ENCODE measurements around the gene ALDH1A1. TPM values are rescaled to one million over a fixed set of nuclear protein-coding genes. Genes with fewer than 3 reads are reported as not detected.

ALDH1A1 gene
- total RNA-seq, 1 donor from 2014 or later = 1.5 TPM

DNA sequence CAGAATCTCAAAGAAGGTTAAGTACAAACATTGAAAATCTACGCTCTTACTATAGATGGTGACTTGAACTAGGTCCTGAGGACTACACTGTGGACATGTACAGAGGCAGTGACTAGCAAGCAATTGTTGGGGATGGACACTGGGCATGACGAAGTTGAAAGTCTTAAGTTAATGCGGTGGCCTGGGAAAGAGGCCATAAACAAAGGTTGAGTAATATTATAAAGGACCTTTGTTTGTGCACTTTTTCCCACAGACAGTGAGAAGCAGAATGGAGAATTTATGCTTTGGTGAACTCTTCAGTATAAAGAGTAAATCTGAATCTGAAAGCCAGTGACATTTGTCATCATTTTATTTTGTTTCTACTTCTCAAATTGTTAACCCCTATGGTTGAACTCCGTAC, 15.3 kb downstream of the ALDH1A1 start:
- H3K4me2 ChIP-seq (ENCODE audit: low read length) = no peak overlapping the region
- H3K4me1 ChIP-seq (ENCODE audit: insufficient read depth, low read length) = no peaks in the 10 kb centered on the region
- Mint-ChIP-seq H3K27me3 (ENCODE audit: low read depth, unreplicated experiment) (no peaks in the 10 kb centered on the region), H3K4me1 (ENCODE audit: low read depth, unreplicated experiment) (no peaks in the 10 kb centered on the region), H3K36me3 (ENCODE audit: low read depth, unreplicated experiment) (no peaks in the 10 kb centered on the region), H3K4me3 (ENCODE audit: unreplicated experiment) (no peak overlapping the region), H3K9me3 (ENCODE audit: unreplicated experiment) (no peaks in the 10 kb centered on the region), H3K27ac (ENCODE audit: unreplicated experiment) (no peak overlapping the region)
- no peaks in the 10 kb centered on the region for H3K79me2 ChIP-seq (ENCODE audit: insufficient read depth, low read length)
- no peak overlapping the region for H3K9ac ChIP-seq (ENCODE audit: low read length)
- no peaks in the 10 kb centered on the region for H3K27me3 ChIP-seq (ENCODE audit: insufficient read depth, low read length)
- TF ChIP-seq, protein P1, sequence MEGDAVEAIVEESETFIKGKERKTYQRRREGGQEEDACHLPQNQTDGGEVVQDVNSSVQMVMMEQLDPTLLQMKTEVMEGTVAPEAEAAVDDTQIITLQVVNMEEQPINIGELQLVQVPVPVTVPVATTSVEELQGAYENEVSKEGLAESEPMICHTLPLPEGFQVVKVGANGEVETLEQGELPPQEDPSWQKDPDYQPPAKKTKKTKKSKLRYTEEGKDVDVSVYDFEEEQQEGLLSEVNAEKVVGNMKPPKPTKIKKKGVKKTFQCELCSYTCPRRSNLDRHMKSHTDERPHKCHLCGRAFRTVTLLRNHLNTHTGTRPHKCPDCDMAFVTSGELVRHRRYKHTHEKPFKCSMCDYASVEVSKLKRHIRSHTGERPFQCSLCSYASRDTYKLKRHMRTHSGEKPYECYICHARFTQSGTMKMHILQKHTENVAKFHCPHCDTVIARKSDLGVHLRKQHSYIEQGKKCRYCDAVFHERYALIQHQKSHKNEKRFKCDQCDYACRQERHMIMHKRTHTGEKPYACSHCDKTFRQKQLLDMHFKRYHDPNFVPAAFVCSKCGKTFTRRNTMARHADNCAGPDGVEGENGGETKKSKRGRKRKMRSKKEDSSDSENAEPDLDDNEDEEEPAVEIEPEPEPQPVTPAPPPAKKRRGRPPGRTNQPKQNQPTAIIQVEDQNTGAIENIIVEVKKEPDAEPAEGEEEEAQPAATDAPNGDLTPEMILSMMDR (IDR thresholded peaks at IDR 0.05; ENCODE audit: insufficient read depth, low read depth, low read length) = no peak
- TF ChIP-seq EZH2 (IDR thresholded peaks at IDR 0.05; ENCODE audit: insufficient read depth, low read length) = no peak
- no peaks in the 10 kb centered on the region for H3K36me3 ChIP-seq (ENCODE audit: insufficient read depth, low read length)
- H3K4me3 ChIP-seq (ENCODE audit: insufficient read depth, low read depth, low read length) = no peak overlapping the region
- DNase-seq (ENCODE audit: low read depth) (no peak), FAIRE-seq (no peak)
- H4K20me1 ChIP-seq (ENCODE audit: insufficient read depth, low read length) = no peaks in the 10 kb centered on the region
- H3K9me3 ChIP-seq (ENCODE audit: insufficient read depth, low read depth, low read length) = no peaks in the 10 kb centered on the region
- no peak overlapping the region for H3K27ac ChIP-seq (ENCODE audit: low read depth, low read length)
- H2AFZ ChIP-seq (ENCODE audit: low read depth, low read length) = no peak overlapping the region

DNA sequence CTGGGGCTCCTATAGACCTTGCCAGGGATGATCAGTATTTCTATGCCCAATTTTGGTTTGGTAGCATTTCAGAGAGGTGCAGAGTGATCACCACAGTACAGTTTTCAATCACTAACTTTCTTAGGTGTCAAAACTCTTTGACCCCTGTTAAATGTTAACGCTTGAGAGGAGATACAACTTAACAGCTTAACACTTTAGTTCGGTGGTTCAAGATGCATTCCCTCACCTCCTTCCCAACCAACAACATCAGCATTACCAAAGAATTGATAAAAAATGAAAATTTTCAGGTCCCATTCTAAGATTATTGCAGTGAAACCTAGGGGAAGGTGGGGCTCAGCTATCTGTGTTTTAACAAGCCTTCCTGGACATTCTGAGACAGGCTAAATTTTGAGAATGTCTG, 16.2 kb downstream of the ALDH1A1 start:
- no peaks in the 10 kb centered on the region for H3K4me1 Mint-ChIP-seq (ENCODE audit: low read depth, unreplicated experiment)
- no peak overlapping the region for H3K4me3 Mint-ChIP-seq (ENCODE audit: unreplicated experiment)
- Histone ChIP-seq H3K79me2 (ENCODE audit: insufficient read depth, low read length) (no peaks in the 10 kb centered on the region), H4K20me1 (ENCODE audit: insufficient read depth, low read length) (no peaks in the 10 kb centered on the region), H3K9ac (ENCODE audit: low read length) (no peak overlapping the region), H3K27ac (ENCODE audit: low read depth, low read length) (no peak overlapping the region), H3K27me3 (ENCODE audit: insufficient read depth, low read length) (no peaks in the 10 kb centered on the region), H3K4me1 (ENCODE audit: insufficient read depth, low read length) (no peaks in the 10 kb centered on the region), H3K36me3 (ENCODE audit: insufficient read depth, low read length) (no peaks in the 10 kb centered on the region), H3K4me2 (ENCODE audit: low read length) (no peak overlapping the region), H3K9me3 (ENCODE audit: insufficient read depth, low read depth, low read length) (no peaks in the 10 kb centered on the region), H2AFZ (ENCODE audit: low read depth, low read length) (no peak overlapping the region), H3K4me3 (ENCODE audit: insufficient read depth, low read depth, low read length) (no peak overlapping the region)
- no peaks in the 10 kb centered on the region for H3K27me3 Mint-ChIP-seq (ENCODE audit: low read depth, unreplicated experiment)
- no peaks in the 10 kb centered on the region for H3K36me3 Mint-ChIP-seq (ENCODE audit: low read depth, unreplicated experiment)
- no peak overlapping the region for H3K27ac Mint-ChIP-seq (ENCODE audit: unreplicated experiment)
- DNase-seq (ENCODE audit: low read depth) = no peak
- FAIRE-seq = no peak
- TF ChIP-seq, protein P1 (IDR thresholded peaks at IDR 0.05; ENCODE audit: insufficient read depth, low read depth, low read length) = no peak
- no peak for TF ChIP-seq EZH2 (IDR thresholded peaks at IDR 0.05; ENCODE audit: insufficient read depth, low read length)
- no peaks in the 10 kb centered on the region for H3K9me3 Mint-ChIP-seq (ENCODE audit: unreplicated experiment)

DNA sequence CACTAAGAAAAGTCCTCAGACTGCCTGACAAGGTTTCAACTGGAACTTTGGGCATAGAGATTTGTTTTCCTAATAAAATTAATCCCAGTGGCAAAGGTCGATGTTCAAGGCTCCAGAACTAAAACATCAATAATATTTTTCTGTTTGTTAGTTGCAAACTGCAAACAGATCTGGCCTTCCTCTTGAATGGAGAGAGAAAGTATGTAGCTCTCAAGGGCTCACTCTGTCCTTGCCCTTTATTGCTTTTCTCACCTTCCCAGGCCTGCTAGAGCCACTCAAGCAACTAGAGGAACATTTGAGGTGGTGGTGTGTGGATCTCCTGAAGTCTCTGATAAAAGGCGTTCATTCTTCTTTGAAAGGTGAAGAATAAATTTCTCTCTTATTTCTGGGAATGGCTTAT, 16.6 kb downstream of the ALDH1A1 start:
- no peak overlapping the region for H3K4me2 ChIP-seq (ENCODE audit: low read length)
- H3K36me3 Mint-ChIP-seq (ENCODE audit: low read depth, unreplicated experiment) = no peaks in the 10 kb centered on the region
- no peak for FAIRE-seq
- H3K4me3 ChIP-seq (ENCODE audit: insufficient read depth, low read depth, low read length) = no peak overlapping the region
- TF ChIP-seq, protein P1 (IDR thresholded peaks at IDR 0.05; ENCODE audit: insufficient read depth, low read depth, low read length) = no peak
- no peak for TF ChIP-seq EZH2 (IDR thresholded peaks at IDR 0.05; ENCODE audit: insufficient read depth, low read length)
- H3K27me3 Mint-ChIP-seq (ENCODE audit: low read depth, unreplicated experiment) = no peaks in the 10 kb centered on the region
- no peaks in the 10 kb centered on the region for H3K79me2 ChIP-seq (ENCODE audit: insufficient read depth, low read length)
- no peaks in the 10 kb centered on the region for H4K20me1 ChIP-seq (ENCODE audit: insufficient read depth, low read length)
- DNase-seq (ENCODE audit: low read depth) = no peak
- peaks cover 2% of the 10 kb centered on the region for H3K4me1 Mint-ChIP-seq (ENCODE audit: low read depth, unreplicated experiment)
- no peaks in the 10 kb centered on the region for H3K4me1 ChIP-seq (ENCODE audit: insufficient read depth, low read length)
- no peak overlapping the region for H3K27ac Mint-ChIP-seq (ENCODE audit: unreplicated experiment)
- H2AFZ ChIP-seq (ENCODE audit: low read depth, low read length) = no peak overlapping the region
- no peaks in the 10 kb centered on the region for H3K27me3 ChIP-seq (ENCODE audit: insufficient read depth, low read length)
- no peaks in the 10 kb centered on the region for H3K36me3 ChIP-seq (ENCODE audit: insufficient read depth, low read length)
- no peak overlapping the region for H3K9ac ChIP-seq (ENCODE audit: low read length)
- no peak overlapping the region for H3K27ac ChIP-seq (ENCODE audit: low read depth, low read length)
- H3K9me3 Mint-ChIP-seq (ENCODE audit: unreplicated experiment) = no peaks in the 10 kb centered on the region
- no peaks in the 10 kb centered on the region for H3K9me3 ChIP-seq (ENCODE audit: insufficient read depth, low read depth, low read length)
- H3K4me3 Mint-ChIP-seq (ENCODE audit: unreplicated experiment) = no peak overlapping the region

All from astrocyte (in vitro differentiated cells and primary cell).